Stimulated activated memory B cell treated with anti-CD40 and anti-IgM and Interleukin-4, amounts not matched to agents 10 μg/mL and 1 μg/mL and 100 μg/mL, for 72 hours (primary cell): ENCODE data around the gene SERINC5.
"Not testable (repeated sequence)": the region's sequence is repeated elsewhere in the genome, so short reads cannot be mapped to it uniquely, and the experiment has no call there.

Source experiments
- ATAC-seq: fragments of 150-1000 bp; cut with Tn5 transposase; 2 replicates; pipeline ENCODE4 v1.10.0; 2021
- H3K27ac Mint-ChIP-seq: one replicate; pipeline ENCODE4 v1.8.0; 2022; ENCODE audit warnings: mild to moderate bottlenecking, mixed read lengths
- H3K27me3 Mint-ChIP-seq: one replicate; pipeline ENCODE4 v1.8.0; 2022; ENCODE audit warnings: mixed read lengths
- H3K36me3 Mint-ChIP-seq: one replicate; pipeline ENCODE4 v1.8.0; 2022; ENCODE audit warnings: mixed read lengths
- H3K4me1 Mint-ChIP-seq: one replicate; pipeline ENCODE4 v1.8.0; 2022; ENCODE audit warnings: mixed read lengths
- H3K4me3 Mint-ChIP-seq: one replicate; pipeline ENCODE4 v1.8.0; 2022; ENCODE audit warnings: mild to moderate bottlenecking, moderate library complexity, mixed read lengths
- H3K9me3 Mint-ChIP-seq: one replicate; pipeline ENCODE4 v1.8.0; 2022; ENCODE audit warnings: mixed read lengths

SERINC5 gene

DNA sequence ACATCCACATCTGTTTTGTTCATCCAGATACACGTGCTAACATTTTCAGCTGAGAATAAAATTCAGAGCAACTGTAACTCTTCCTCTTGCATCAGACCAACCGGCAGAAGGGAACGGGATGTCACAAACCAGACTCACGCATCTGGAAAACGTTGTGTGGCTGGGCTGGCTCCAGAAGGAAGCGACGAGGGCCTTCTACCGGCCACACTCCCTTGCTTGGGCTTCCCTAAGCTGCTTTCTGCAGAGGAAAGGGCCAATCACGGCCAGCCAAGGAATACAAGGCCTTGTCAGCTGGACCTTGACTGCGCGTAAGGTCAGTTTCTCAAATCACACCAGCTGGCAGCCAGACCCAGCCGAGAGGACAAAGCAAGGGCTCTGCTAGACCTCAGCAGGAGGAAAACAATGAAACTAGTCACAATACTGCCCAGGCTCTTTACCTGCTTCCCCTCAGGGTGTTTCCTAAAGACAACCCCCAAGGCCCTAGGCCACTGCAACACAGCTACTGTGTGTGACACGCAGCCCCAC, 114.6 kb downstream of the SERINC5 start:
- Mint-ChIP-seq H3K4me1 (peaks cover 32% of the 10 kb centered on the region), H3K27me3 (no peaks in the 10 kb centered on the region), H3K9me3 (no peaks in the 10 kb centered on the region), H3K4me3 (no peak overlapping the region), H3K27ac (no peak overlapping the region), H3K36me3 (peaks cover 28% of the 10 kb centered on the region)
- no peak for ATAC-seq

DNA sequence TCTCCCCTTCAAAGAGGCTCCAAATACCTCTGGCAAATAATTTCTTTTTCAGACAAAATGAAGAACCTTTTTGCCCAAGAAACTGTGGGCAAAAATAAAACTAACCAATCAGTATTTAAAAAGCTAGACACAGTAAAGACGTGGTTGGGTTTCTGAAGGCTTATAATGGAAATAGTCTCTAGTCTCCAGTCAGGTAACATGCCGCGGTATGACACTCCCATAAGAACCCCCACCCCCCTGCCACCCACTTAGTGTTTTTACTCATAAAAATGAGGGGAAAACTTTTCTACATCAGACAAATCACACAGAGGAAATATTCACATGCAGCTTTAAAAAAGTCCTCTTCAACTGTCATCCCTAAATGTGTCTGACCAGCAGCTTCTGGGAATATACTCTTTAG, 115.4 kb downstream of the SERINC5 start:
- Mint-ChIP-seq H3K27ac (no peak overlapping the region), H3K36me3 (peaks cover 28% of the 10 kb centered on the region), H3K4me3 (no peak overlapping the region), H3K4me1 (peaks cover 39% of the 10 kb centered on the region), H3K9me3 (no peaks in the 10 kb centered on the region), H3K27me3 (no peaks in the 10 kb centered on the region)
- ATAC-seq: no peak

DNA sequence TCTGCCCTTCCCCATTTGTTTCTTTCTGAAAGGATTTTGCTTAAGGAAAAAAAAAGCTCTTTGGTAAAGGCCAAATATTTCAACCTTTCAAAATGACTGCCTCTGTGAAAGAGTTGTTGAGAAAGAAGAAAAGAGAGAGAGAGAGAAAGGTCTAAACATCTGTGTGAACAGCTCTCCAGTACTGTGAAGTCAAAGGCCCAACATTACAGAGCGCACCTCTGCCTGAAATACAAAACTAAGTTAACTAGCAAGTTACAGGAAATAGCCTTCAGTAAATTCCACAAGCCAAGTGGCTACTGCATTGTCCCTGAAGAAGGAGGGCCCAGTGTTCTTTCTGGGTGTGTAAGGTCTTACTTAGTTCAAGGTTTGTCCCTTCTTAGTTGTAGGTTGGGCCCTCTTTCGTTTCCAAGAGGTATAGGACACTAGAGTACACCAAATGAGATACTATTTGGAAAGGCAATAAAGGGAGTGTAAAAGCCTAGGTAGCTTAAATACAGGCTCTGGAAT, 116.3 kb downstream of the SERINC5 start:
- H3K36me3 Mint-ChIP-seq: peaks cover 24% of the 10 kb centered on the region
- peaks cover 45% of the 10 kb centered on the region for H3K4me1 Mint-ChIP-seq
- no peak overlapping the region for H3K27ac Mint-ChIP-seq
- no peaks in the 10 kb centered on the region for H3K27me3 Mint-ChIP-seq
- ATAC-seq: no peak
- no peaks in the 10 kb centered on the region for H3K9me3 Mint-ChIP-seq
- no peak overlapping the region for H3K4me3 Mint-ChIP-seq

DNA sequence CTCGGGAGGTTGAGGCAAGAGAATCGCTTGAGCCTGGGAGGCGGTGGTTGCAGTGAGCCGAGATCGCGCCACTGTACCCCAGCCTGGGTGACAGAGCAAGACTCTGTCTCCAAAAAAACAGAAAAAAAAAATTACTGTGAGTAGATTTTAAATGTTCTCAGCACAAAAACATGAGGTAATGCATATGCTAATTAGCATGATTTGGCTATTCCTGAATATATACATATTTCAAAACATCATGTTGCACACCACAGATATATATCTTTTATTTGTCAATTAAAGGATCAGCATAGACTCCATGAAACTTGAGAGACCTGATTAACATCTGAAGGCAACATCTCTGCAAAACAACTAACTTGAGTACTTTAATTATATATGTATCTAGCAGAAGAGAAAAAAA, 117.4 kb downstream of the SERINC5 start:
- Mint-ChIP-seq H3K27me3 (no peaks in the 10 kb centered on the region), H3K4me1 (peaks cover 38% of the 10 kb centered on the region)
- ATAC-seq: no peak

DNA sequence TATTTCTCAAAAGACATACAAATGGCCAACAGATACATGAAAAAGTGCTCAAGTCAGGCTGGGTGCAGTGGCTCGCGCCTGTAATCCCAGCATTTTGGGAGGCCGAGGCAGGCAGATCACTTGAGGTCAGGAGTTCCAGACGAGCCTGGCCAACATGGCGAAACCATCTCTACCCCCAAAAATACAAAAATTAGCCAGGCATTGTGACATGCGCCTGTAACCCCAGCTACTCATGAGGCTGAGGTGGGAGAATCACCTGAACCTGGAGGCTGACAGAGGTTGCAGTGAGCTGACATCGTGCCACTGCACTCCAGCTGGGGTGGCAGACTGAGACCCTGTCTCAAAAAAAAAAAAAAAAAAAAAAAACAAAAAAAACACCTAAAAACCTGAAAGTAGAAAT, 119.0 kb downstream of the SERINC5 start:
- not testable (repeated sequence) for H3K4me3 Mint-ChIP-seq, H3K27me3 Mint-ChIP-seq, H3K36me3 Mint-ChIP-seq, H3K27ac Mint-ChIP-seq, H3K9me3 Mint-ChIP-seq, ATAC-seq
- H3K4me1 Mint-ChIP-seq: peaks cover 22% of the 10 kb centered on the region

More for the DNA sequence above, 117.4 kb downstream of the SERINC5 start:
- Mint-ChIP-seq H3K9me3 (no peaks in the 10 kb centered on the region), H3K27ac (no peak overlapping the region), H3K36me3 (peaks cover 14% of the 10 kb centered on the region), H3K4me3 (no peak overlapping the region)

DNA sequence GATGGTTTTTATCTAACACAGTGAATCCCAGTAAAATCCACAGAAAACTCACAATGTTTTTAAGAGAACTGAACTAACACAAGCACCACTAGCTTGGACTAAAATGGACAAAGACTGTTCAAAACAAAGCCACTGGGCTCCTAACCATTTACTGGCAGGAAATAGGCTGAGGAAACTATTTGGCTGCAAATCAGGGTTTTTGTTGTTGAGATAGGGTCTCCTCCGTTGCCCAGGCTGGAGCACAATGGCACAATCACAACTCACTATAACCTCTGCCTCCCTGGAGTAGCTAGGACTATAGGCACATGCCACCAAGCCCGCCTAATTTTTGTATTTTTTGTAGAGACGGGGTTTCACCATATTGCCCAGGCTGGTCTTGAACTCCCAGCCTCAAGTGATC, 121.0 kb downstream of the SERINC5 start:
- no peaks in the 10 kb centered on the region for H3K27me3 Mint-ChIP-seq
- H3K4me3 Mint-ChIP-seq: no peak overlapping the region
- H3K27ac Mint-ChIP-seq: no peak overlapping the region
- H3K36me3 Mint-ChIP-seq: peaks cover 5% of the 10 kb centered on the region
- ATAC-seq: no peak
- H3K4me1 Mint-ChIP-seq: peaks cover 22% of the 10 kb centered on the region
- H3K9me3 Mint-ChIP-seq: peaks cover 8% of the 10 kb centered on the region

DNA sequence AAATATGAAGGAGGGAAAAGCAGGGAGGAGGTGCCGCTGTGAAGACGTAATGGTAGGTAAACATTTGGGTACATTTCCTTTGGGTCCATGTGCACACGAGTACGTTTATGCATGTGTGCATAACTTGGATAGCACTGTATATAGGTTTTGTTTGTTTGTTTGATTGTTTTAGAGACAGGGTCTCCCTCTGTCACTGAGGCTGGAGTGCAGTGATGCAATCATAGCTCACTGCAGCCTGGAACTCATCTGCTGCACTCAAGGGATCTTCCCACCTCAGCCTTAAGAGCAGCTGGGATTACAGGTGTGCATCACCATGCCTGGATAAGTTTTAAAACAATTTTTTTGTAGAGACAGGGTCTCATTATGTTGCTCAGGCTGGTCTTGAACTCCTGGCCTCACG, 126.7 kb downstream of the SERINC5 start:
- Mint-ChIP-seq H3K36me3 (peaks cover 5% of the 10 kb centered on the region), H3K27me3 (no peaks in the 10 kb centered on the region), H3K4me3 (no peak overlapping the region), H3K4me1 (peaks cover 23% of the 10 kb centered on the region), H3K9me3 (peaks cover 10% of the 10 kb centered on the region), H3K27ac (no peak overlapping the region)
- ATAC-seq: no peak

DNA sequence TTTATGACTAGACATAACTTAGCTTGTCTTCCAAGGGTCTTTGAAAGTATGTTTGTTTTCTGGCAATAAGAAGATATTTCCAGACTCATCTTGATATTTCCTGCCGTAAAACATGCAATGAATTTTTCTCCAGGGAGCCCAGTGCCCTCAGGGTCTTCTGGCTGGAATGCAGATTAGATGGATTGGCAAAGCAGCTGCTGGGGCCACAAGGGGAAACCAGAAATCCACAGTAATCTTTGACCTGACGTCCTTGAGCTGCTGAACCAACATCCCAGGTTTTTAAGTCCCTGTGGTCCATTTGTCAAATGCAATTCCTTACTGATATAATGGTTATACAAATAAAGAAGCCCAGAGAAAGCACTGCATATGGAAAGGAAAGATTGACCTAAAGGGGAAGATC, 127.7 kb downstream of the SERINC5 start:
- H3K36me3 Mint-ChIP-seq: peaks cover 5% of the 10 kb centered on the region
- H3K4me1 Mint-ChIP-seq: peaks cover 26% of the 10 kb centered on the region
- no peaks in the 10 kb centered on the region for H3K27me3 Mint-ChIP-seq
- peaks cover 10% of the 10 kb centered on the region for H3K9me3 Mint-ChIP-seq
- no peak overlapping the region for H3K4me3 Mint-ChIP-seq
- ATAC-seq: no peak
- H3K27ac Mint-ChIP-seq: no peak overlapping the region

DNA sequence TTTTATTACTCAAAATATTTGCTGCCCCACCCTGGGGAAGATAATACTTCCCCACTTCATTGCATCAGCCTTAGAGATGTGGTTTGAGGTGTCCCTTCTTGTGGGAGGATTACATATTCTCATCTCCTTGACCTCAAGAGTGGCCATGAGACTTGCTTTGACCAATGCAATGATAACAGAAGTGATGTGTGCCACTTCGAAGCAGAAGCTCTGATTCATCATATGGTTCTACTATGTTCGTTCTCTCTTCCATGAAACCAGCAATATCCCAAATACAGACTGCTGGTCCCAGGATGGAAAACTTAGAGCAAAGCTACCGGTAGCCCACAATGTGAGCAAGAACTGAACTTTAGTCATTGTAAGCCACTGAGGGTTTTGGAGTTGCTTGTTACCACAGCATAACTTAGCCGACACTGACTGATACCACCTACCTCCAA, 128.7 kb downstream of the SERINC5 start:
- Mint-ChIP-seq H3K27ac (peak overlapping the region; percentile 89), H3K4me1 (peaks cover 32% of the 10 kb centered on the region), H3K27me3 (no peaks in the 10 kb centered on the region), H3K4me3 (no peak overlapping the region), H3K36me3 (peaks cover 5% of the 10 kb centered on the region), H3K9me3 (peaks cover 10% of the 10 kb centered on the region)
- peak; percentile 57 for ATAC-seq

DNA sequence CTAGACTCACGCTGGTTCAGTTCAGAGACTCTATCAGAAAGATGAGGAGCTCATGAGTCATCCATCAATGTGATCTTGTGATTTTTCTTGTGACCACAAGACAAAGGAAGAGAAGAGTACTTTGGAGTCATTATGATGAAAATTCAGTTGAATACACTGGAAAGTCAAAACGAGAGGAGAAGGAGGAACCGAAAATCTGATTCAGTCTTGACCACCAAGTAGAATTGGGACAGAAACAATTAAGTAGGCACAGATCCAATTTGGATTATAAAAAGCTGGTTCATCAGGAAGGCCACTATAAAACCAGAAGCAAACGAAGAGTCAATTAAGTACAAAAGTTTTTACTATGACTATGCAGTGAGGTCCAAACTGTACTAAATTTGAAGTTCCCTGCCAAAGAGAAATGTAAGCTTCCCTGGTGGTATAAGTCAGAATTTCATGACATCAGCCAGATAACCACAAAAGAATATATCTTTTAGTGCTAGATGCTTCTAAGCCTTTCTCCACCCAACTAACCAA, 129.8 kb downstream of the SERINC5 start:
- Mint-ChIP-seq H3K27me3 (no peaks in the 10 kb centered on the region), H3K4me1 (peaks cover 32% of the 10 kb centered on the region), H3K36me3 (no peaks in the 10 kb centered on the region), H3K27ac (peak overlapping the region; percentile 89), H3K9me3 (peaks cover 7% of the 10 kb centered on the region), H3K4me3 (peak overlapping the region; percentile 63)
- ATAC-seq: peak; percentile 90

DNA sequence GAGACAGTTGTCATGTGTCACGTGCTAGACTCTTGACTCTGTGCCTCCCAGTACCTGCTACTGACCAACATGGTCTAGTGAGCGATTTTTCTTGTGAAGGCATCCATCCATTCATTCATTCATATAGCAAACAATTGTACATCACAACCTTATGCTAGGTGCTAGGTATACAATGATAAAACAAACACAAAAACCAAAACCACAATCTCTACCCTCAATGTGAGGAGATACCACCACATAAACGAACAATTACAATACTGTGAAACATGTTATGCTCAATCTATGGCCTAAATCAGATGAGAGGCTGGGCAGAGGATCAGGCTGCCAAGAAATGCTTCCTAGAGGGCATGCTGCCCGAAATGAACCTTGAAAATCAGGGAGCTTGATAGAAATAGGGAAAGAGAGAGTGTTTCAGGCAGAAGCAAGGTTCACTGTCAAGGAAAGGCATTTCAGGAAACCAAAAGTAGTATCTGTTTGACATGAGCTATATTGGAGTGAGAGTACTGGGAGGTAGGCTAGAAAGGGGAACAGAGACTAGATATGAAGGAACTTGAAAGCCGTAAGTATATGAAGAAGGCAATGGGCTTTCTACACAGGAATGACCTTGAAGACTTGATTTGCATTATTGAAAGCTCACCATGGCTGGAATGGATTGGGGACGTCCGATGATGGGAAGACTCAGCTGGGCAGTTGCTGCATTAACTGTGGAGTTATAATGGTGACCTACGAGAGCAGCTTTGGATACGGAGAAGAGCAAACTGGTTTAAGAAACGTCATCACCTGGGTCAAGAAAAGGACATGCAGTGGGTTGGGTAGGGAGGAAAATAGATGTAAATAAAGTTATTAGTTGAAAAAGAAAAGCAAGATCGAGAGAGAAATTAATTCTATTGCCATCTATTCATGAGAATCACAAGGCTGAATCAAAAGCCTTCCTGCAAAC, 130.6 kb downstream of the SERINC5 start:
- ATAC-seq: peak; percentile 90
- peak overlapping the region; percentile 63 for H3K4me3 Mint-ChIP-seq
- H3K9me3 Mint-ChIP-seq: peaks cover 2% of the 10 kb centered on the region
- no peaks in the 10 kb centered on the region for H3K27me3 Mint-ChIP-seq
- no peaks in the 10 kb centered on the region for H3K36me3 Mint-ChIP-seq
- peak overlapping the region; percentile 89 for H3K27ac Mint-ChIP-seq
- H3K4me1 Mint-ChIP-seq: peaks cover 32% of the 10 kb centered on the region

DNA sequence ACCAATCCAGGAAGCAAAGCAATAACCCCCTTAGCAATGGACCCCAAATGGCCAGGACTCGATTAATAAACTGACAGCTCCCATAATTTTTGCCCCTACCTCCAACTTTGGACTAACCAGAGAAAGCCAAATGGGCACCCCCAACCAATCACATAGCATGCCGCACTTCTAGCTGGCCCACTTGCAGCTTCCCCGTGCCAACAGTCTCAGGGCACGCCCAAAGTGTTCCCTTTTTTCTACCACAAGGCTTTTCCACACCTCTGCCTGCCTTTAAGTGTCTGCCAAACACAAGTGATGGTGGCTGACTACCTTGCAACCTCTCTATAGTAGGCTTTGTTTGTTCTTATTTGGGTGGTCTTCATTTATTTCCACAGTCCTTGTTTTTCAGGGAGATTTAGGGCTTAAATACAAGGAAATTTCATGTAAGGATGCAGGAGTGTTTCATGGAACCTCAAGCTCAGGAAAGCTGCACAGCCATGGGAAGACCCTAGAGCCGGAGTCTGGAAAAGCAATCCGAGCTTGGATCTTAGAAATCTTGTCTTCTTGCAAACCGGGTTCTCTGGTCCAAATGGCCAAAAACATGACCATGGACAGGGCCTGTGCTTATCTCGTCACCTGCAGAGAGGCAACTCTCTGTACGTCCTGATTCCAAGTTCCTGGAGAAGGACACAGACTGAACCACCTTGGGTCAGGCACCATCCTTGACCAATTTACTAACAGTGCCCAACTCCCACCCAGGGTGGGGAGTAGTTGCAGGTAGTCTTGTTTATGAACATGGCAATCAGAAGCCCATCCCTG, 131.5 kb downstream of the SERINC5 start:
- ATAC-seq: no peak
- H3K27me3 Mint-ChIP-seq: no peaks in the 10 kb centered on the region
- H3K9me3 Mint-ChIP-seq: peaks cover 2% of the 10 kb centered on the region
- H3K36me3 Mint-ChIP-seq: no peaks in the 10 kb centered on the region
- H3K27ac Mint-ChIP-seq: no peak overlapping the region
- peaks cover 32% of the 10 kb centered on the region for H3K4me1 Mint-ChIP-seq
- no peak overlapping the region for H3K4me3 Mint-ChIP-seq

DNA sequence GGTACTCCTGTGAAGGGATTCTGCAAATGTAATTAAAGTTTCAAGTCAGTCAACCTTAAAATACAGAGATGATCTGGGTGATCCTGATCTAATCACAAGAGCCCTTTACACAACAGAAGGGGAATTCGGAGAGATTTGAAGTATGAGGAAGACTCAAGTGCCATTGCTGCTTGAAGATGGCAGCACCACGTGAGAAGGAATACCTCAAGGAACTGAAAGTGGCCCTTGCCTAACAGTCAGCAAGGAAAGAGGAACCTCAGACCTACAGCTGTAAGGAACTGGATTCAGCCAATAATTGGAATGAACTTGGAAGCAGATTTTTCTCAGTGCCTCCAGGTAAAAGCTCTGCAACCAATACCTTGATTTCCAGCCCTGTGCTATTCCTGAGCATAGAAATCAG, 133.3 kb downstream of the SERINC5 start:
- Mint-ChIP-seq H3K4me3 (no peak overlapping the region), H3K36me3 (no peaks in the 10 kb centered on the region), H3K9me3 (peaks cover 5% of the 10 kb centered on the region), H3K27me3 (no peaks in the 10 kb centered on the region), H3K4me1 (peaks cover 32% of the 10 kb centered on the region), H3K27ac (no peak overlapping the region)
- no peak for ATAC-seq

DNA sequence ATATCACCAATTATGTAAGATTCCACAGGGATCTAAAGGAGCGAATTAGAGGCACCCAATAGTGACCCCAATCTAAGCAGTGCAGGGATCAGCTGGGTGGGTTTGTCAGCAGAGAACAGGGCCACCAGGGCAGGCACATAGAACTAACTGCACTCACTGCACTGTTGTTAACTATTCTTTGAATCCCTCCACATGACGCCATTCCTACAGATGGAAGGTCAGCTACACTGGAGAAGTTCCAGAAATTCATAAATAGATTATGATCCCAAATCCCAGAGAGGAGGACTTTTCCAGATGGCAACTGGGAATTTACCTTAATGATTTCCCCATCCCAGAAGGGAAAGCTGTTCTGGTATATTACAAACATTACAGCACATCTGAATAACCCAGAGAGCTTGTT, 136.5 kb downstream of the SERINC5 start:
- Mint-ChIP-seq H3K36me3 (no peaks in the 10 kb centered on the region), H3K4me3 (no peak overlapping the region), H3K27me3 (no peaks in the 10 kb centered on the region), H3K9me3 (peaks cover 5% of the 10 kb centered on the region), H3K4me1 (peaks cover 11% of the 10 kb centered on the region), H3K27ac (no peak overlapping the region)
- no peak for ATAC-seq

DNA sequence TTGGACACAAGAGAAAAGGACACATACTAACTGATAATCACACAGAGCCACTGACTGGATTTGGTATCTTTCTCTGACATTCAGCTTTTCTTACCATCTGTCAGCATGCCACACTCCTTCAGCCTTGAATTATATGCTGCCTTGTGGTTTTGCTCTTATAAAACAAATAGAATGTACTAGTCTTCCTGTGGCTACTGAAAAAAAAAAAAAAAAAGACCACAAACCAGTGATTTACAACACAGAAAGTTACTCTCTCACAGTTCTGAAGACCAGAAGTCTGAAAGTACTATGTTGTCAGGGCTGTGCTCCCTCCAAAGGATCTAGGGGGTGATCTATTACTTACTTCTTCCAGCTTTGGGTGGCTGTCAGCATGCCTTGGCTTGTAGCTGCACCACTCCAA, 138.4 kb downstream of the SERINC5 start:
- H3K9me3 Mint-ChIP-seq: peaks cover 13% of the 10 kb centered on the region
- peaks cover 7% of the 10 kb centered on the region for H3K36me3 Mint-ChIP-seq
- no peak overlapping the region for H3K27ac Mint-ChIP-seq
- peaks cover 3% of the 10 kb centered on the region for H3K4me1 Mint-ChIP-seq
- no peak for ATAC-seq
- H3K4me3 Mint-ChIP-seq: no peak overlapping the region
- H3K27me3 Mint-ChIP-seq: no peaks in the 10 kb centered on the region
